Peyer's patch (tissue), 4 donors: ENCODE measurements around the gene SAMSN1. TPM values are rescaled to one million over a fixed set of nuclear protein-coding genes. Genes with fewer than 3 reads are reported as not detected.

Source experiments
- DNase-seq, 3 donors: peaks; one replicate each; pipeline ENCODE4 v3.0.0-alpha.2; 2017 to 2019
- H3K27ac ChIP-seq, 4 donors: fragments of 200-600 bp; sonication (generic); one replicate each; pipeline ENCODE4 v1.5.1; 2016 to 2019
- H3K27me3 ChIP-seq, 2 donors: fragments of 200-600 bp; sonication (generic); one replicate each; pipeline ENCODE4 v1.5.1; 2019
- H3K36me3 ChIP-seq, 3 donors: fragments of 200-600 bp; sonication (generic); one replicate each; pipeline ENCODE4 v1.5.1; 2016 to 2019
- H3K4me1 ChIP-seq, 4 donors: fragments of 200-600 bp; sonication (generic); one replicate each; pipeline ENCODE4 v1.5.1; 2016 to 2019
- H3K4me3 ChIP-seq, 4 donors: fragments of 200-600 bp; sonication (generic); 1 replicate in 3 of 4; 2 replicates in 1 of 4; pipeline ENCODE4 v1.5.1; 2016 to 2019; ENCODE audit warnings: mild to moderate bottlenecking in 1 of 4
- H3K9me3 ChIP-seq, 4 donors: fragments of 200-600 bp; sonication (generic); one replicate each; pipeline ENCODE4 v1.5.1; 2016 to 2019; ENCODE audit warnings: mild to moderate bottlenecking in 1 of 4
- POLR2A ChIP-seq, 2 donors: fragments of 450-650 bp; IDR thresholded peaks; one replicate each; pipeline ENCODE4 v1.5.1; 2017; ENCODE audit warnings: antibody characterized with exemption in 2 of 2, mild to moderate bottlenecking in 2 of 2, moderate library complexity in 2 of 2
- total RNA-seq, 4 donors: library from RNA; depleted of rRNA; stranded (reverse); fragments of >200 nt; gene quantifications; one replicate each; pipeline ENCODE4 v1.1.0, GENCODE V29; 2016
- TF ChIP-seq, protein P1 (sequence below), 6 experiments: fragments of 450-650 bp in 4 of 6; fragments of 200-600 bp in 2 of 6; sonication (generic) in 1 of 6; IDR thresholded peaks; one replicate each; pipeline ENCODE4 v1.5.1; 2017 to 2019; ENCODE audit warnings: antibody characterized with exemption in 6 of 6, mild to moderate bottlenecking in 3 of 6, moderate library complexity in 1 of 6

SAMSN1 gene
- total RNA-seq, 4 donors from 2014 or later = 0.57 to 56.1 (median 2.2) TPM

DNA sequence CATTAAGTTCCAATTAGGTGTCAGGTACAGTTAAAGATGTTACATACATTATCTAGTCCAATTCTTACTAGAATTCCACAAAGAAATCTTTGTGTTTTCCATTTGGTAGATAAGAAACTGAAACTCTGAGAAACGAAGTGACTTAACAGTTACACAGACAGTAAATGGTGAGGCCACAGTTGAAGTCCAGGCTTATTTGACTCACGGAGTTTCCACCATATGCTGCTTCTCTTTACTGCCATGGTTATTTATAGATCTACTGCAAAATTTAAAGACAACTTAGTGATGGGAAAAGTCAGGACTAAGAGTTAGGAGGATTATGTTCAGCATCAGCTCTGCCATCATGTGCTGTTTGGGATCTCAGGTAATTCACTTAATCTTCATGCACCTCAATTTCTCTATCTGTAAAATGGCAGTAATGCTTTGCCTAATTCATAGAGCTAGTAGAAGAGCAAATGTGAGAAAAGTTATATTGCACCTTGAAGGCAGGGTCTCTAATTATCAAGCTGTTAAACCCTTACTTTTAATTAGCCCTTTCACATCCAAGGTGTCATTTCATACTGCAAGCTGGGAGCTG lies 26.2 kb upstream of the SAMSN1 start:
- Histone ChIP-seq H3K27ac (no peak overlapping the region), H3K4me1 (no peaks in the 10 kb centered on the region), H3K36me3 (no peaks in the 10 kb centered on the region), H3K9me3 (no peaks in the 10 kb centered on the region), H3K4me3 (no peak overlapping the region), H3K27me3 (no peaks in the 10 kb centered on the region)
- TF ChIP-seq POLR2A (IDR thresholded peaks at IDR 0.05) = no peak
- TF ChIP-seq, protein P1, sequence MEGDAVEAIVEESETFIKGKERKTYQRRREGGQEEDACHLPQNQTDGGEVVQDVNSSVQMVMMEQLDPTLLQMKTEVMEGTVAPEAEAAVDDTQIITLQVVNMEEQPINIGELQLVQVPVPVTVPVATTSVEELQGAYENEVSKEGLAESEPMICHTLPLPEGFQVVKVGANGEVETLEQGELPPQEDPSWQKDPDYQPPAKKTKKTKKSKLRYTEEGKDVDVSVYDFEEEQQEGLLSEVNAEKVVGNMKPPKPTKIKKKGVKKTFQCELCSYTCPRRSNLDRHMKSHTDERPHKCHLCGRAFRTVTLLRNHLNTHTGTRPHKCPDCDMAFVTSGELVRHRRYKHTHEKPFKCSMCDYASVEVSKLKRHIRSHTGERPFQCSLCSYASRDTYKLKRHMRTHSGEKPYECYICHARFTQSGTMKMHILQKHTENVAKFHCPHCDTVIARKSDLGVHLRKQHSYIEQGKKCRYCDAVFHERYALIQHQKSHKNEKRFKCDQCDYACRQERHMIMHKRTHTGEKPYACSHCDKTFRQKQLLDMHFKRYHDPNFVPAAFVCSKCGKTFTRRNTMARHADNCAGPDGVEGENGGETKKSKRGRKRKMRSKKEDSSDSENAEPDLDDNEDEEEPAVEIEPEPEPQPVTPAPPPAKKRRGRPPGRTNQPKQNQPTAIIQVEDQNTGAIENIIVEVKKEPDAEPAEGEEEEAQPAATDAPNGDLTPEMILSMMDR (IDR thresholded peaks at IDR 0.05) = no peak
- no peak for DNase-seq

DNA sequence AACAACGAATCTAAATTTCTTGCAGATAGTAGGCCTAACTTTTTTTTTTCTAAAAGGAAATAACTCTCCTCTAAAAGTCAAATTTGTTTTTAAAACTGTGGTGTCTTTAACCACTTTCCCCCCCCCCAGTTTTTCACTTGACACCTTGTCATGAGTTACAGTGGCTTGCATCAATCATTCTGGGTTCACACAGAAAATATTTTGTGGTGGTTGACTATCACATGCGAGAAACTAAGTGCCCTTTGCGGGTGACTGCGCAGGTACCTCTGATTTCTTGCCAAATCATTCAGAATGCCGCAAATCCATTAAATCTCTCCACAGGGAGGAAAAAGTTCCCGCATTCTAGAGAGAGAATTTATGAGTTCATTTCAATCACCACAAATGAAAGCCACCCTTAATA lies 23.8 kb upstream of the SAMSN1 start:
- TF ChIP-seq POLR2A (IDR thresholded peaks at IDR 0.05) = no peak
- TF ChIP-seq, protein P1 (IDR thresholded peaks at IDR 0.05) = no peak
- no peak overlapping the region for H3K27ac ChIP-seq

DNA sequence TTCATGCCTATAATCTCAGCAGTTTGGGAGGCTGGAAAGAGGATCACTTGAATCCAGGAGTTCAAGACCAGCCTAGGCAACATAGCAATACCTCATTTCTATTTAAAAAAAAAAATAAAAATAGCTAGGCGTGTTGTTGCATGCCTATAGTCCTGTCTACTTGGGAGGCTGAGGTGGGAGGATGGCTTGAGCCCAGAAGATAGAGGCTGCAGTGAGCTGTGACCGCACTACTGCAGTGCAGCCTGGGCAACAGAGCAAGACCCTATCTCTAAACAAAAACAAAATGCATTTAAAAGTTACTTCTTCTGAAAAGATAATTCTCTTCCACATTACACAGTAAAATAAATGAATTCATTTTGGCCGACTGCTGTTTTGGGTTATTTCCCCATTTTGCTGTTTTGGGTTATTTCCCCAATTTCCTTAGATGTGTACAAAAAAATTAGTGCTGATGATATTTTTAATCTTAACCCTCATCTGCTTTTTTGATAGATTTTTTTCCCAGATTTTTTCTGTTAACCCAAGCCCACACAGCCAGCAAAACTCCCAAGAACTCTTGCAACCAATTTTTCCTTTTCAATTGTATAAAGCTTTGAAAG lies 23.0 kb upstream of the SAMSN1 start:
- Histone ChIP-seq H3K27ac (no peak overlapping the region), H3K4me3 (no peak overlapping the region), H3K36me3 (no peaks in the 10 kb centered on the region), H3K9me3 (no peaks in the 10 kb centered on the region), H3K27me3 (no peaks in the 10 kb centered on the region), H3K4me1 (no peaks in the 10 kb centered on the region)
- DNase-seq = no peak
- TF ChIP-seq, protein P1 (IDR thresholded peaks at IDR 0.05) = no peak
- no peak for TF ChIP-seq POLR2A (IDR thresholded peaks at IDR 0.05)

More for the DNA sequence above, 23.8 kb upstream of the SAMSN1 start:
- no peaks in the 10 kb centered on the region for H3K4me1 ChIP-seq
- H3K4me3 ChIP-seq = no peak overlapping the region
- no peaks in the 10 kb centered on the region for H3K36me3 ChIP-seq
- no peaks in the 10 kb centered on the region for H3K27me3 ChIP-seq
- no peak for DNase-seq
- H3K9me3 ChIP-seq = no peaks in the 10 kb centered on the region

DNA sequence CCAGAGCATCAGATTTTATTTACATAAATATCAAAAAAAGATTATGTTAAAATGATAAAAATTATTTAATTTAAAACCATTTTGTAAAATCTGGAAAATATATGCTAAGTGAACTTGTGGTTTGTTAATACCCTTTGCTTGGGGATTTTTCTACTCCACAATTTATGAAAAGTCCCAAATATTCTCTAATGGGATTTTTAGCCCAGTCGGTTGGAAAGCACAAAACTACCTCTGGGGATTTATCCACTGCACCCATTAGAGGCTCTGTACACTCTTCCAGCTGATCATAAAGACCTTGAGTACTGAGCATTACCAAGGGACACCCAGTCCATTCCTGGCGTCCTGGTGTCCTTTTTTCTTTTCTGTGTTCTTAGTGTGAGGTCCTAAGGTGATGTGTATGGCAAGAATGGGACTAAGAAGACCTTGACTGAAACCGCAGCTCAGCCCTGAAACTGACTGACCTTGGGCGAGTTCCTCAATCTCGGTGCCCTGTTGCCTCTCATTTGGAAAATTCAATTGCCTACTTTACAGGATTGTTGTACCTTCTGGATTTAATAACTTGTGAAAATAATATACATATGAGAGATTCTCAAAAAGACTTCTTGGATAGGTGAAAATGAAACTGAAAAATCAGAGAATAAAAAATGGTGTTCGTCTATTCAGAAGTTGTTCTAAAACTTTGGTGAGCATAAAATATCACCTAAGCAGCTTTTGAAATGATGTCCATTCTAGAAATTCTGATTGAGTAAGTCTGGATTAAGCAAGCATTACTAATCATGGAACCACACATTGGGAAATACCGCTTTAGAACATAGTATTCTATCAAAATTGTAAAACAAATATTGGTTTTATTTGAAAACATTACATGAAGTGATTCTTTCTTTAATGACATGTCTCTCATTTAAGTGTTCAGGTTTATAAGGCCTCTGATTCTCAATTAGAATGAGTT lies 21.5 kb upstream of the SAMSN1 start:
- H3K27me3 ChIP-seq = no peaks in the 10 kb centered on the region
- no peak overlapping the region for H3K27ac ChIP-seq
- no peaks in the 10 kb centered on the region for H3K36me3 ChIP-seq
- peak in 1 of 3 donors; percentile 48 for DNase-seq
- no peaks in the 10 kb centered on the region for H3K4me1 ChIP-seq
- no peak overlapping the region for H3K4me3 ChIP-seq
- no peak for TF ChIP-seq POLR2A (IDR thresholded peaks at IDR 0.05)
- no peaks in the 10 kb centered on the region for H3K9me3 ChIP-seq

DNA sequence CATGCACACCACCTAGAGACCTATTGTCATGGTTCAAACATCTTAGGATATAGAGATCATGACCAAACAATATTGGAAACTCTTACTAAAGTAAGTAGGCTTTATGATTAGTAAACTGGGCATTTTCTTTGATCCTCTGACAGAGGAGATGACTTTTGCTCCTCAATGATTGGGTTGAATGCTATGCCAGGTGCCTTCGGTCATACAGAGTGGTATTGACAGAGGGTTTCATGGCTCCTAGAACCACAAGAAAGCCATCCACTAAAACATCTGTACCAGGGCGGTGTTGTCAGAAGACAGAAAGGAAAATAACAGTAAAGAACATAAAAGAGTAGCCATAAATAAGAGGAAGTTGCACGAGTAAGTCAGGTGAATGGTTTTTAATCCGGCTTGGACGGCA lies 20.8 kb upstream of the SAMSN1 start:
- H3K27ac ChIP-seq = no peak overlapping the region
- TF ChIP-seq POLR2A (IDR thresholded peaks at IDR 0.05) = no peak
- TF ChIP-seq, protein P1 (IDR thresholded peaks at IDR 0.05) = no peak
- no peaks in the 10 kb centered on the region for H3K9me3 ChIP-seq
- no peaks in the 10 kb centered on the region for H3K4me1 ChIP-seq
- no peaks in the 10 kb centered on the region for H3K36me3 ChIP-seq
- no peaks in the 10 kb centered on the region for H3K27me3 ChIP-seq
- no peak for DNase-seq
- no peak overlapping the region for H3K4me3 ChIP-seq

DNA sequence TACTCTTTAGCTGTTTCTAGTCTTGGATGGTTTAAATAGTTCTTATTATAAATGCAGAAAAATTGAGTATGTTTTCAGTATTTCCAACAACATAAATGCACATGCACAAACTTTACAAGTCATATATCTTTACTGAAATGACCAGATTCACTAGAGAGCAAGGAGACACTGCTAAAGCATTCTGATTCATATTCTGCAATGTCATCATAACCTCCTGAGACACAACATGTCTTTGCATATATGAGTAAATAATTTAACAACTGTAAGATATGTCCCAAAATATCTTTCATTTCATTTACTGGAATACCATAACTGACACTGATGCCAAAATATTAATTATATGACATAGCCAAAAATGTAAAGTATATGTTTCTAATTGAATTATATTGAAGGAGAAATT lies 16.8 kb upstream of the SAMSN1 start:
- no peak for DNase-seq
- Histone ChIP-seq H3K9me3 (no peaks in the 10 kb centered on the region), H3K4me3 (no peak overlapping the region), H3K27me3 (no peaks in the 10 kb centered on the region), H3K27ac (no peak overlapping the region), H3K36me3 (no peaks in the 10 kb centered on the region), H3K4me1 (no peaks in the 10 kb centered on the region)
- TF ChIP-seq, protein P1 (IDR thresholded peaks at IDR 0.05) = no peak
- TF ChIP-seq POLR2A (IDR thresholded peaks at IDR 0.05) = no peak
